ENCODE data around the gene INKA2.

Gene INKA2

GRCh38 chr1:111691886-111692285, 47.3 kb downstream of the INKA2 start:
- ATAC-seq: no peak

DNA sequence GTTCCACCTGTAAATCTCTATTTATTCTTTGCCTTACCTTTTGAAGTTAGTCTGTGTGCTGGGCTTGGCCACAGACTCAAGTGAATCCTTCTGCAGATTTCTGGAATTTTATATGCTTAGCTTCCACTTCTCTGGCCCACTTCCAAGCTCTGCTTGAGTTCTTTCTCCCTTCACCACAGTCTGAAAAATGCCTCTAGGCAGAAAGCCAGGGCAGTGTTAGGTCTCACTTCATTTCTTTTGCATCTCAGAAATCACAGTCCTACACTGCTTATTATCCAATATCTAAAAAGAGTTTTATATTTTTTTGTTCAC, 48.9 kb downstream of the INKA2 start:
- TF ChIP-seq CSDC2 (CRISPR knock-in tag; IDR thresholded peaks at IDR 0.05) (no peak), OSR1 (CRISPR knock-in tag; IDR thresholded peaks at IDR 0.05) (no peak), ZFP3 (CRISPR knock-in tag; IDR thresholded peaks at IDR 0.05) (no peak), TSHZ2 (CRISPR knock-in tag; IDR thresholded peaks at IDR 0.05) (no peak), CREB5 (CRISPR knock-in tag; IDR thresholded peaks at IDR 0.05; ENCODE audit: low read depth) (no peak), ISL1 (CRISPR knock-in tag; IDR thresholded peaks at IDR 0.05) (no peak)
- TF ChIP-seq, protein P1, sequence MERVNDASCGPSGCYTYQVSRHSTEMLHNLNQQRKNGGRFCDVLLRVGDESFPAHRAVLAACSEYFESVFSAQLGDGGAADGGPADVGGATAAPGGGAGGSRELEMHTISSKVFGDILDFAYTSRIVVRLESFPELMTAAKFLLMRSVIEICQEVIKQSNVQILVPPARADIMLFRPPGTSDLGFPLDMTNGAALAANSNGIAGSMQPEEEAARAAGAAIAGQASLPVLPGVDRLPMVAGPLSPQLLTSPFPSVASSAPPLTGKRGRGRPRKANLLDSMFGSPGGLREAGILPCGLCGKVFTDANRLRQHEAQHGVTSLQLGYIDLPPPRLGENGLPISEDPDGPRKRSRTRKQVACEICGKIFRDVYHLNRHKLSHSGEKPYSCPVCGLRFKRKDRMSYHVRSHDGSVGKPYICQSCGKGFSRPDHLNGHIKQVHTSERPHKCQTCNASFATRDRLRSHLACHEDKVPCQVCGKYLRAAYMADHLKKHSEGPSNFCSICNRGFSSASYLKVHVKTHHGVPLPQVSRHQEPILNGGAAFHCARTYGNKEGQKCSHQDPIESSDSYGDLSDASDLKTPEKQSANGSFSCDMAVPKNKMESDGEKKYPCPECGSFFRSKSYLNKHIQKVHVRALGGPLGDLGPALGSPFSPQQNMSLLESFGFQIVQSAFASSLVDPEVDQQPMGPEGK (CRISPR knock-in tag; IDR thresholded peaks at IDR 0.05; ENCODE audit: borderline replicate concordance): no peak
- TF ChIP-seq, protein P2, sequence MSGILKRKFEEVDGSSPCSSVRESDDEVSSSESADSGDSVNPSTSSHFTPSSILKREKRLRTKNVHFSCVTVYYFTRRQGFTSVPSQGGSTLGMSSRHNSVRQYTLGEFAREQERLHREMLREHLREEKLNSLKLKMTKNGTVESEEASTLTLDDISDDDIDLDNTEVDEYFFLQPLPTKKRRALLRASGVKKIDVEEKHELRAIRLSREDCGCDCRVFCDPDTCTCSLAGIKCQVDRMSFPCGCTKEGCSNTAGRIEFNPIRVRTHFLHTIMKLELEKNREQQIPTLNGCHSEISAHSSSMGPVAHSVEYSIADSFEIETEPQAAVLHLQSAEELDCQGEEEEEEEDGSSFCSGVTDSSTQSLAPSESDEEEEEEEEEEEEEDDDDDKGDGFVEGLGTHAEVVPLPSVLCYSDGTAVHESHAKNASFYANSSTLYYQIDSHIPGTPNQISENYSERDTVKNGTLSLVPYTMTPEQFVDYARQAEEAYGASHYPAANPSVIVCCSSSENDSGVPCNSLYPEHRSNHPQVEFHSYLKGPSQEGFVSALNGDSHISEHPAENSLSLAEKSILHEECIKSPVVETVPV (CRISPR knock-in tag; IDR thresholded peaks at IDR 0.05): no peak
- peak; percentile 92 for ATAC-seq

More at GRCh38 chr1:111691886-111692285, 47.3 kb downstream of the INKA2 start:
- TF ChIP-seq, protein P1 (CRISPR knock-in tag; IDR thresholded peaks at IDR 0.05; ENCODE audit: borderline replicate concordance): no peak
- no peak for TF ChIP-seq ZNF8 (CRISPR knock-in tag; IDR thresholded peaks at IDR 0.05)
- no peak for TF ChIP-seq ZFP3 (CRISPR knock-in tag; IDR thresholded peaks at IDR 0.05)
- no peak for TF ChIP-seq BACH2 (CRISPR knock-in tag; IDR thresholded peaks at IDR 0.05; ENCODE audit: borderline replicate concordance)
- no peak for TF ChIP-seq ZFP30 (CRISPR knock-in tag; IDR thresholded peaks at IDR 0.05)
- TF ChIP-seq CSDC2 (CRISPR knock-in tag; IDR thresholded peaks at IDR 0.05): no peak
